ENCODE measurements around the gene LFNG.
A peak's percentile ranks its signal among the peaks of the same experiment; 100 is the strongest.
"Not testable (repeated sequence)": the region's sequence is repeated elsewhere in the genome, so short reads cannot be mapped to it uniquely, and the experiment has no call there.

The LFNG gene

DNA sequence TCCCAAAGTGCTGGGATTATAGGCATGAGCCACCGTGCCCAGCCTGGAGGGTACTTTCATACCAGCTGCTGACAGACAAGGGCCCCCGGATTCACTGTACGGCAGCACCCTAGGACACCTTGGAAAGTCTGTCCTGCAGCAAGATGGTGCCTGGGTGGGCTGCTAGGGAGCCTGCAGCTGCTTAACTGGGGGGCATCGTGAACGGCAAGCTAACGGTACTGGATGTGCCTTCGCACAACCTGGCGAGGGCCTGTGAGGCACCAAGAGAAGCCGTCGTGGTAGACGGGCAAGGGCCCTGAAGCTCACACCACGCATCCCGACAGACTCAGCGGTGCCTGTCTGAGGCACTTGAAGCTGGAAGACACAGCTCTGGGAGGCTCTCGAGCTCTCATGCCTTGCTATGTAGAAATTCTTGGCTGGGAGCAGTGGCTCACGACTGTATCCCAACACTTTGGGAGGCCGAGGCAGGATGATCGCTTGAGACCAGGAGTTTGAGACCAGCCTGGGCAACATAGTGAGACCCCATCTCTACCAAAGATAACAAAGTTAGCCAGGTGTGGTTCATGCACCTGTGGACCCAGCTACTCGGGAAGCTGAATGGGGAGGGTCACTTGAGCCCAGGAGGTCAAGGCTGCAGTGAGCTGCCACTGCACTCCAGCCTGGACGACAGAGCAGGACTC is 26.3 kb downstream of the LFNG start:
- DNase-seq (ENCODE audit: low spot score): no peak

DNA sequence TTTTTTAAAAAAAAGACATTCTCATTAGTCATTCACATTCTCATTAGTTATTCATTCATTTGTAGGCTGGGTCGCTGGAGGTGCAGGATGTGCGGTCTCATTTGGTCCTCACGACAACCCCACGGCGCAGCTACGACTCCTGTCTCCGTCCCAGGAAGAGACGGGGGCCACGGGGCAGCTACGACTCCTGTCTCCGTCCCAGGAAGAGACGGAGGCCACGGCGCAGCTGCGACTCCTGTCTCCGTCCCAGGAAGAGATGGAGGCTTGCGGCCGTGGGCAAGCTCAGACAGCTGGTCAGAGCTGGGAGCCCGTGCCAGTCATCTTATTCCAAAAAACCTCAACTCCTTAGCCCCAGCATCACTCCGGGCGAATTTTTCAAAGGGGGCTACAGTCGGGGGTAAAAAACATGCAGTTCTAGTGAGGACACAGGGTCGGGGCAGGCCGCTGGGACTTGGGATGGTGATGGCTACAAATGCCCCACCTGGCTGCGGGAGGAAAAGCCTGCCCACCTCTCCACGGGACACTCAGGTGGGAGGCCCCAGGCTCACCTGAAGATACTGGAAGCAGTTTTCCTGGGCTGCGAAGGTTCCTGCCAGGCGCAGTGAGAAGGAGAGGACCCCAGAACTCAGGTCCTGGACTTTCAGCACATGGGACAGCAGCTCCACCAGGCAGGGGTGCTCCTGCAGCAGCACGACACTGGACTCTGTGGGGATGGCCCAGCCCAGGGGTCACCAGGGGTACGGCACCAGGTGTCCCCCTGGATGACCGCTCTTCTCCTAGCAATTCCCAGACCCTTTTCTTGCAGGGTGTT is 27.4 kb downstream of the LFNG start:
- no peak for DNase-seq (ENCODE audit: low spot score)

DNA sequence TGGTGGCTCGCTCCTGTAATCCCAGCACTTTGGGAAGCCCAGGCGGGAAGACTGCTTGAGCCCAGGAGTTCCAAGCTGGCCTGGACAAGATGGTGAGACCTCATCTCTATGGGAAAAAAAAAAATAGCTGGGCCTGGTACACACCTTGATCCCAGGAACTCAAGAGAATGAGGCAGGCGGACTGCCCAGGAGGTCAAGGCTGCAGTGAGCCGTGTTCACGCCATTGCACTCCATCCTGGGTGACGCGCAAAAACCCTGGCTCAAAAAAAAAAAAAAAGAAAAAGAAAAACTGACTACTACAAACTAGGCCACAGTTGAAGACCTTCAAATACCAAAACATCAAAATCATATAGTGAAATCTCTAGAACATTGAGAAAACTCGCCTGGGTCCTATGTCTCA is 31.8 kb downstream of the LFNG start:
- no peak for DNase-seq (ENCODE audit: low spot score)

- DNase-seq (ENCODE audit: low spot score): no peak
Measured at GRCh38 chr7:2553108-2553507, 33.5 kb downstream of the LFNG start.

GRCh38 chr7:2553831-2554581 is 34.4 kb downstream of the LFNG start:
- peak; percentile 20 for DNase-seq (ENCODE audit: low spot score)

GRCh38 chr7:2554661-2555111 is 35.1 kb downstream of the LFNG start:
- DNase-seq (ENCODE audit: low spot score): peak; percentile 18

DNA sequence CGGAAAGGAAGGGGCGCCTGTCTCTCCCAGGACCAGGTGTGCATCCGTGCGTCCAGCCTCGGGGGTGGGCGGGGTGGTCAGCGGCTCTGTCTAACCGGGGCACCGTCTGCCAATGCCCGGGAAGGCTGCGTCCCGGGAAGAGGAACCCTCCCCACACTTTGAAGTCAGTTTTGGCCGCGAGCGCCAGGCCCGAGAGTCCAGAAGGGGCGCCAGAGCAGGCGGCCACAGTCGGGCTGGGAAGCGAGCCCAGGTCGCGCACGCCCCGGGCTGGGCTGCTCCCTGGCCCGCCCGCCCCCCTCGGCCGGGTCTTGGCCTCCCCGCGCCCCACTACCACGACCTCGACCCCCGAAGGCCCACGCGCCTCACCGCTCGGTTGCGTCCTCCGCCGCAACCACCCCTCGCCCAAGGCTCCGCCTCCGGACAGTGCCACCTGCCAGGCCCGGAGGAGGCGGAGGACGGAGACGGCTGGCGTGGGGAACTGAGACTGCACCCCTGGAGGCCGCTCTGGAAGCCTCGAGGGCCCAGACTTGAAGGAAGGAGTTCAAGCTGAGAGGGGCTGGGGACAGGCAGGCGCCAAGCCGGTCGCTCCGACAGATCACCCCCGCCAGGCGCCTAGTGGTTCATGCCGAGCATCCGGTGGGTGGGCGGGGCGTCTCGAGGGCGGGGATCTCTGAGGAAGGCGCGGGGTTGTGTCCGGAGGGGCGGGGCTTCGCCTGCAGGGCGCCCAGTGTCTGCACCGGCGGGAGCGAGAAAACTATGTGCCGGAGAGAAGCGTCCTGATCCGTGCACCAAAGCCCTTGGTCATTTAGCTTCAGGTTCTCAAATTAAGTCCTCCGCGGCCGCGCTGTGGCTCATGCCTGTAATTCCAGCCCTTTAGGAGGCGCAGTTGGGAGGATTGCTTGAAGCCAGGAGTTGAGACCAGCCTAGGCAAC is 35.8 kb downstream of the LFNG start, which contains the start of gene BRAT1:
TSS of gene BRAT1 (minus strand) at position 404 of the 932 bp plus-strand sequence. CDS start 1,093 bp downstream, outside the sequence.
- DNase-seq (ENCODE audit: low spot score): peak; percentile 99

DNA sequence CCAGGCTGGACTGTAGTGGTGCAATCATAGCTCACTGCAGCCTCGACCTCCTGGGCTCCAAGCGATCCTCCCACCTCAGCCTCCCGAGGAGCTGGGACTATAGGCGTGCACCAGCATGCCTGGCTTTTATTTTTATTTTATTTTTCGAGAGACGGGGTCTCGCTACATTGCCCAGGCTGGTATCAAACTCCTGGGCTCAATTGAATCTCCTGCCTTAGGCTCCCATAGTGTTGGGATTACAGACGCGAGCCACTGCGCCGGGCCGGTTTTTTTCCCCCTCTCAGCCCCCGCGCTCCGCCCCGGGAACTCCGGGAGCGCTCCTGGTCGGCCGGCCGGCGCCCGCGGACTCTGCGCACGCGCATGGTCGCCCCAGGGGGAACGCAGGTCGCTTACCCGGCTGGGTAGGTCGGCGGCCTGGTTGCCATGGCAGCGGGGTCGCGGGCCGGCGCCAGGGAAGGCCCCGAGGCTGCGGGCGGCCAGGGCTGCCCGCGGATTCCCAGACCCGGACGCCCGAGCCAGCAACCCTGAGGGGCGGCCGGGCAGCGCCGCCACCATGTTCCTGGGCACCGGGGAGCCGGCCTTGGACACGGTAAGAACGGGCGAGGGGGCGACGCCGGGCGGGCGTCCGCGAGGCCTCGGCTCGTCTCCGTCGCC is 39.2 kb downstream of the LFNG start, which contains the start of gene IQCE:
TSS of gene IQCE (plus strand) at position 351 of the 654 bp plus-strand sequence. CDS start at position 554, 203 bp downstream.
- DNase-seq (ENCODE audit: low spot score): peak; percentile 97

DNA sequence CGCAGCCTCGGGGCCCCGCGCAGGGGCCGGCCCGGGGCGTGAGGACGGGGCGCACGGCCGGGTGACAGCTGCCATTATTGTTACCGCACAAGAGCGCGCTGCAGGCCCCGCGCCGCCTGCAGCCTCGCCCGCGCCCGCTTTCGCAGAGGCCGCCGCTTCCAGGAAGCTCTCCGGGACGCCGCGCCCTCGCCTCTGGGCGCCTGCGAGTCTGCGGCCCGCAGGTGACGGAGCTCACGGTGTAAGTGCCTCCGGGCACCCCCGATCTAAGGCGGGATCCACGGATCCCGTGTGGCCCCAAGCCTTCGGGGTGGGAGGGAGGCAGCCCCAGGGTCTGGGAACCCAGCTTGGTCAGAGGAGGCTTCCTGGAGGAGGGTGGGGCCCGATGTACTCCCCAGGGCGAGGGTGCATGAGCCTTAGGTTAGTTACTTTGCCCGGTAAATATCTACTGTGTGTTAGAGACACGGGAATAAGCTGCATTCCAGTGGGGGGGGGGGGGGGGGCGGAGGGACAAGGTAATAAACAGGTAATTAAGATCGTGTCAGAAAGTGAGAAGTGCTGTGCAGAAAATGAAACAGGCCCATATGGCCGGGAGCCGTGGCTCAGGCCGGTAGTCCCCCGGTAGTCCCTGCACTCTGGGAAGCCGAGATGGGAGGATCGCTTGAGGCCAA is 39.8 kb downstream of the LFNG start:
- DNase-seq (ENCODE audit: low spot score): peak; percentile 34

GRCh38 chr7:2563955-2564354 is 44.4 kb downstream of the LFNG start:
- not testable (repeated sequence) for DNase-seq (ENCODE audit: low spot score)

DNA sequence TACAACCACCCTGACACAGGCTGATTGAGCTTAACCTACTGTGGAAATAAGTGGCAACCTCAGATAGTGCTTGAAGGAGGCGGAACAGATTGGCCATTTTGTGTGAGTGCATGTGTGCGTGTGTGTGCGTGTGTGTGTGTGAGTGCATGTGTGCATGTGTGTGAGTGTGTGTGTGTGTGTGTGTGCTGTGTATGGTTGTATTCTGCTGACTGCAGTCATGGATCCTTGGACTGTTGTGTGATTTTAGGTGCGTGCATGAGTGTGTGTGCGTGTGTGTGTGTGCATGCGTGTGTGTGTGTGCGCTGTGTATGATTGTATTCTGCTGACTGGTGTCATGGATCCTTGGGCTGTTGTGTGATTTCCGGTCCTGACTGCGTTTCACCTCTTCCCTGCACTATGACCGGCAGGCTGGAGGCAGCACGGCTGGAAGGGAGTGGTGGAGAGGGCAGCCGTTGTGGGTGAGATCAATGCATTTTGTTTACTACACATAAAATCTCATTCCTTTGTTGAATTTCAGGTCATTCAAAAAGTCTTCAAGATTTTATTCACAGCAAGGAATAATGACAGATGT is 45.5 kb downstream of the LFNG start:
- no peak for DNase-seq (ENCODE audit: low spot score)

- no peak for DNase-seq (ENCODE audit: low spot score)
Measured at GRCh38 chr7:2566348-2566889, 46.8 kb downstream of the LFNG start.

GRCh38 chr7:2566890-2567678 is 47.5 kb downstream of the LFNG start:
- DNase-seq (ENCODE audit: low spot score): peak; percentile 30

- DNase-seq (ENCODE audit: low spot score): peak; percentile 58
Measured at GRCh38 chr7:2567679-2568278, 48.2 kb downstream of the LFNG start.

DNA sequence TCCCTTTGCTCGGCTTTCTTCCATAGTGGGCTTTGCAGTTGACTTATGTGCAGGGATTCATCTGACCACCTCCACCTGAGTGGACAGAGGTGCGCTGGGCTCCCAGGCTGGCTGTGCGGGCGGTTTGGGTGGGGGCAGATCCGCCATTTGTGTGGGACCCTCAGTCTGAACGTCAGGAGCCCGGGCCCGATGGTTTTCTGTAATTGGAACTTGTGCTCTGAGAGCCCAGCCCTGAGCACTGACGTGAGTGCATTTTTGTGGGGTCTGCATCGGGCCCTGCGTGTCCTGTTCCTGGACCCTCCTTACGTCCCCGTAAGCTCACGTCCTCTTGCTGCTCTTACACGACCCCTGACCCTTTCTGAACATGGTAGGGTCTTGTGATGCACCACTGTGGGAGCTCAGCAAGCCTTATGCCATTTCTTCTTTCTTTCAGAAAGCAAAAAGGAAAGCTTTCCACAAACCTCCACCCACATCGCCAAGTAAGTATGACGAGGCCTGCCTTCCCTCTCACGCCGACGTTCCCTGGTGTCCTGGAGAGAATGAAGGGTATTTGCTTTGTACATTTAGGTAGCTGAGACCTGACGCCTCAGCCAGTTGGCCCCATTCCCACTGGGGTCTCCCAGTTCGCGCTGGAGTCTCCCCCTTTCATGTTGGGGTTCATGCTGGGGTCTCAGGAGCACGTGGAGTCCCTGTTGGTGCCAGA is 49.1 kb downstream of the LFNG start:
- DNase-seq (ENCODE audit: low spot score): no peak

DNA sequence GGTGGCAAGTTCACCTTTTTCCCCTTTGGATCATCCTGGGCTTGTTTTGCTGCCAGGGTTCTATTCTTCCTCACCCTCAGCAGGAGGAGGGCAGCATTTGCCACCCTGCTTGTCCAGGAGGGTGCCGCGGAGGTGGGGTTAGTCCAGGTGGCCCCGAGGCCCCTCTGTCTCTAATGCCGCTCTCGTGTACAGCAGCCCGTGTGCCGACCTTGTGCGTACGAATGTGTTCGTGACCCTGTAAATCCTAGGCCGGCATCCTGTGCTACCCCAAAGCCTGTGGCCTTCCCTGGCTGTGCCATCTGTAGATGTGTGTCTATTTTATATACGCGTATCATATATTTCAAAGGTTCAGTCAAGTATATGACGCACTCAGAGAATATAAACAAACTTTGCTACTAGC is 49.8 kb downstream of the LFNG start:
- DNase-seq (ENCODE audit: low spot score): no peak

DNA sequence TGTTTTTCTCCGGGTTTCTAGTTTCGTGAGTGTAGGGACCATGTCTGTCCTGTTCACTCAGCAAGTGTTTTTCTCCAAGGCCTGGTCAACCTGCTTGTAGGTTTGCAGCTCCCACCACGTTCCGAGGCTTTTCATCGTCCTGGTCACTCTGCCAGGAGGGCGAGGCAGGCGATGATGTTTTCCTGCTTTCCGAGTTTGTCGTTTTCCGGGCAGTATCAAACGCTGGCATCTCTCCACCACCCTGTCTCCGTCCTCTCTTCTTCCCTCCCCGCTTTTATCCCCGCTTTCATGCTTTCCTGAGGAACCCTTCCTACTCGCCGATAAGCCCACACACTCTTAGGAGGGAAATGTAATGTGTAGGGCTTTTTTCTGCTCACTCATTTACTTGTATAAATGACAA is 50.4 kb downstream of the LFNG start:
- DNase-seq (ENCODE audit: low spot score): no peak

DNA sequence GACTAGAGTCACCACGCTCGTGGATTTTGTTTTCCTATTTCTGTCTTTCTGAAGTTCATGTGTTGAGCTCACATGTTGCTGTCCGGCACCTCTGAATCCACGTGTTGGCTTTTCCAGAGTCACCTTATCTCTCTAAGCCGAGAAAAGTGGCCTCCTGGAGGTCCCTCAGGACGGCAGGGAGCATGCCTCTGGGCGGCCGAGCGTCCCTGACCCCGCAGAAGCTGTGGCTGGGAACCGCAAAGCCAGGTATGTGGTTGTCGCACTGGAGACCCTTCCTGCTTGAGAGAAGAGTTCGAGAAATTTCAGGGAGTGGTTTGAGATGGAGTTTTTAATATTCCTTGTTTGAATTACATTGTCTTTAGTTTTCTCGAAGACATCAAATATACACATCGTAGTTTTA is 51.8 kb downstream of the LFNG start:
- DNase-seq (ENCODE audit: low spot score): no peak
